HUES48 (cell line): ENCODE data around the gene RAB17.

ENCODE experiments used
- H3K27ac ChIP-seq: one replicate; pipeline ENCODE4 v1.7.0; 2013; ENCODE audit warnings: low read depth, low read length, inconsistent platforms
- H3K27me3 ChIP-seq: 2 replicates; pipeline ENCODE4 v1.6.1; 2013; ENCODE audit warnings: mild to moderate bottlenecking, low read length; ENCODE audit not compliant: control insufficient read depth, insufficient read depth
- H3K36me3 ChIP-seq: 2 replicates; pipeline ENCODE4 v1.6.1; 2013; ENCODE audit warnings: low read length; ENCODE audit not compliant: control insufficient read depth, insufficient read depth
- H3K4me1 ChIP-seq: 2 replicates; pipeline ENCODE4 v1.6.1; 2013; ENCODE audit warnings: mild to moderate bottlenecking, low read length; ENCODE audit not compliant: control insufficient read depth, insufficient read depth
- H3K4me3 ChIP-seq: 2 replicates; pipeline ENCODE4 v1.5.1; 2013; ENCODE audit warnings: mild to moderate bottlenecking, low read depth, low read length
- H3K9ac ChIP-seq: 2 replicates; pipeline ENCODE4 v1.6.1; 2013; ENCODE audit warnings: mild to moderate bottlenecking, low read depth, low read length, moderate library complexity
- H3K9me3 ChIP-seq: 2 replicates; pipeline ENCODE4 v1.6.1; 2013; ENCODE audit warnings: low read length; ENCODE audit not compliant: control insufficient read depth, insufficient read depth

Gene RAB17

GRCh38 chr2:237530472-237531433, 59.8 kb downstream of the RAB17 start:
- Histone ChIP-seq H3K27ac (no peak overlapping the region), H3K4me3 (no peak overlapping the region), H3K27me3 (no peaks in the 10 kb centered on the region), H3K36me3 (no peaks in the 10 kb centered on the region), H3K4me1 (peaks cover 5% of the 10 kb centered on the region), H3K9me3 (no peaks in the 10 kb centered on the region), H3K9ac (no peak overlapping the region)

- H3K36me3 ChIP-seq, result no peaks in the 10 kb centered on the region
- H3K27me3 ChIP-seq, result no peaks in the 10 kb centered on the region
- H3K9me3 ChIP-seq, result no peaks in the 10 kb centered on the region
- H3K4me1 ChIP-seq, result peaks cover 5% of the 10 kb centered on the region
- H3K4me3 ChIP-seq, result no peak overlapping the region
- H3K27ac ChIP-seq, result no peak overlapping the region
- no peak overlapping the region for H3K9ac ChIP-seq
These were observed 60.8 kb downstream of the RAB17 start for GRCh38 chr2:237529452-237530402.

GRCh38 chr2:237527766-237528165, 62.8 kb downstream of the RAB17 start:
- no peaks in the 10 kb centered on the region for H3K9me3 ChIP-seq
- H3K27ac ChIP-seq, result no peak overlapping the region
- no peaks in the 10 kb centered on the region for H3K36me3 ChIP-seq
- no peak overlapping the region for H3K9ac ChIP-seq
- H3K27me3 ChIP-seq, result no peaks in the 10 kb centered on the region
- H3K4me1 ChIP-seq, result peaks cover 5% of the 10 kb centered on the region
- no peak overlapping the region for H3K4me3 ChIP-seq

GRCh38 chr2:237527233-237527632, 63.3 kb downstream of the RAB17 start:
- H3K27me3 ChIP-seq, result no peaks in the 10 kb centered on the region
- no peaks in the 10 kb centered on the region for H3K9me3 ChIP-seq
- no peak overlapping the region for H3K4me3 ChIP-seq
- H3K36me3 ChIP-seq, result no peaks in the 10 kb centered on the region
- H3K4me1 ChIP-seq, result peaks cover 5% of the 10 kb centered on the region
- H3K27ac ChIP-seq, result no peak overlapping the region
- no peak overlapping the region for H3K9ac ChIP-seq

- Histone ChIP-seq H3K9me3 (no peaks in the 10 kb centered on the region), H3K4me1 (no peaks in the 10 kb centered on the region), H3K36me3 (no peaks in the 10 kb centered on the region), H3K27me3 (no peaks in the 10 kb centered on the region), H3K4me3 (no peak overlapping the region), H3K9ac (no peak overlapping the region), H3K27ac (no peak overlapping the region)
These were observed 64.9 kb downstream of the RAB17 start for GRCh38 chr2:237525559-237526157.

GRCh38 chr2:237524631-237525030, 65.9 kb downstream of the RAB17 start:
- Histone ChIP-seq H3K27ac (no peak overlapping the region), H3K4me1 (no peaks in the 10 kb centered on the region), H3K27me3 (no peaks in the 10 kb centered on the region), H3K9me3 (no peaks in the 10 kb centered on the region), H3K36me3 (no peaks in the 10 kb centered on the region), H3K9ac (no peak overlapping the region), H3K4me3 (no peak overlapping the region)
